ENCODE data around the gene NPM1.

DNA sequence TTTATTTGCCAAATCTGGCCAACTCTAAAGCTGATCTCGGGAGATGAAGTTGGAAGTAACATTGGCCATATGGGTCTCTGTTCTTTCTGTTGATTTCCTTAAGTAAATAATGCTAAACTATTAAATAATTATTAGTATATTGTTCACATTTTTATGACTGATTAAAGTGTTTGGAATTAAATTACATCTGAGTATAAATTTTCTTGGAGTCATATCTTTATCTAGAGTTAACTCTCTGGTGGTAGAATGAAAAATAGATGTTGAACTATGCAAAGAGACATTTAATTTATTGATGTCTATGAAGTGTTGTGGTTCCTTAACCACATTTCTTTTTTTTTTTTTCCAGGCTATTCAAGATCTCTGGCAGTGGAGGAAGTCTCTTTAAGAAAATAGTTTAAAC lies 22.5 kb downstream of the NPM1 start:
- TF ChIP-seq EZH2 (IDR thresholded peaks at IDR 0.05) (no peak), ZBTB33 (IDR thresholded peaks at IDR 0.05; ENCODE audit: extremely low read depth, insufficient replicate concordance, low read length) (no peak), YY1 (IDR thresholded peaks at IDR 0.05; ENCODE audit: extremely low read depth, insufficient replicate concordance, low read depth, low read length) (no peak), POLR2A (IDR thresholded peaks at IDR 0.05; ENCODE audit: borderline replicate concordance, extremely low read depth, insufficient read depth, insufficient read length) (no peak), EGR1 (IDR thresholded peaks at IDR 0.05; ENCODE audit: low read depth) (no peak)
